Measurements from ENCODE around the gene FKBP1C.

- TF ChIP-seq, protein P1, sequence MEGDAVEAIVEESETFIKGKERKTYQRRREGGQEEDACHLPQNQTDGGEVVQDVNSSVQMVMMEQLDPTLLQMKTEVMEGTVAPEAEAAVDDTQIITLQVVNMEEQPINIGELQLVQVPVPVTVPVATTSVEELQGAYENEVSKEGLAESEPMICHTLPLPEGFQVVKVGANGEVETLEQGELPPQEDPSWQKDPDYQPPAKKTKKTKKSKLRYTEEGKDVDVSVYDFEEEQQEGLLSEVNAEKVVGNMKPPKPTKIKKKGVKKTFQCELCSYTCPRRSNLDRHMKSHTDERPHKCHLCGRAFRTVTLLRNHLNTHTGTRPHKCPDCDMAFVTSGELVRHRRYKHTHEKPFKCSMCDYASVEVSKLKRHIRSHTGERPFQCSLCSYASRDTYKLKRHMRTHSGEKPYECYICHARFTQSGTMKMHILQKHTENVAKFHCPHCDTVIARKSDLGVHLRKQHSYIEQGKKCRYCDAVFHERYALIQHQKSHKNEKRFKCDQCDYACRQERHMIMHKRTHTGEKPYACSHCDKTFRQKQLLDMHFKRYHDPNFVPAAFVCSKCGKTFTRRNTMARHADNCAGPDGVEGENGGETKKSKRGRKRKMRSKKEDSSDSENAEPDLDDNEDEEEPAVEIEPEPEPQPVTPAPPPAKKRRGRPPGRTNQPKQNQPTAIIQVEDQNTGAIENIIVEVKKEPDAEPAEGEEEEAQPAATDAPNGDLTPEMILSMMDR (IDR thresholded peaks at IDR 0.05), result no peak
- TF ChIP-seq POLR2AphosphoS5 (IDR thresholded peaks at IDR 0.05), result no peak
Measured at GRCh38 chr6:63245909-63246308, 34.6 kb downstream of the FKBP1C start.

Data from upper lobe of left lung (tissue), 4 donors.